Tibial nerve (tissue), 4 donors: ENCODE data around the gene NCBP2.

Source experiments
- CTCF ChIP-seq, 5 experiments: fragments of 200-600 bp in 3 of 5; fragments of 450-650 bp in 2 of 5; sonication (generic) in 3 of 5; IDR thresholded peaks; one replicate each; pipeline ENCODE4 v1.5.1; 2016 to 2019; ENCODE audit warnings: antibody characterized with exemption in 5 of 5, mild to moderate bottlenecking in 3 of 5, moderate library complexity in 2 of 5
- EP300 ChIP-seq, 2 donors: sonication (generic); formaldehyde crosslinking; IDR thresholded peaks; one replicate each; pipeline ENCODE4 v1.6.1; 2017; ENCODE audit warnings: antibody characterized with exemption in 2 of 2, mild to moderate bottlenecking in 1 of 2
- POLR2A ChIP-seq, 2 donors: fragments of 450-650 bp; IDR thresholded peaks; one replicate each; pipeline ENCODE4 v1.6.1; 2017; ENCODE audit warnings: antibody characterized with exemption in 2 of 2, mild to moderate bottlenecking in 2 of 2, moderate library complexity in 2 of 2

GRCh38 chr3:196915375-196915774 is 27.0 kb downstream of the NCBP2 start:
- no peak for TF ChIP-seq CTCF (IDR thresholded peaks at IDR 0.05)
- TF ChIP-seq POLR2A (IDR thresholded peaks at IDR 0.05), result no peak
- no peak for TF ChIP-seq EP300 (IDR thresholded peaks at IDR 0.05)
